ENCODE data around the gene ALDOC.

DNA sequence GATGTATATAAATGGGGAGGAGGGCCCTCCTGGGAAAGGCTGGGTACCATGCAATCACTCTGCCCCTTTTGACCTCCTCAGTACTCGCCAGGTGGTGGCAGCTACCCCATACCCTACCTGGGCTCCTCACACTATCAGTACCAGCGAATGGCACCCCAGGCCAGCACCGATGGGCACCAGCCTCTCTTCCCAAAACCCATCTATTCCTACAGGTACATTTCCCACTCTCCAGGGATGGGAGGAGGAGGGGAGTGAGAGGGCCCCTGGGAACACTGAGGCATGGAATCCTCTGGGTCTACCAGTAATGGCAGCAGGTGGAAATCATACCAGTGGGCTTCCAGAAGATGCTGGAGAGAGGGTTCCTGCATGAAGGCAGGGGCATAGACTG is 47.7 kb downstream of the ALDOC start:
- no peak for TF ChIP-seq CTCF (IDR thresholded peaks at IDR 0.05; ENCODE audit: insufficient read depth, low read depth, low read length)
- TF ChIP-seq EZH2 (IDR thresholded peaks at IDR 0.05; ENCODE audit: insufficient read depth, low read length), result no peak

Measured in astrocyte (in vitro differentiated cells and primary cell).